ENCODE measurements around the gene IGFBP5.

IGFBP5 gene

DNA sequence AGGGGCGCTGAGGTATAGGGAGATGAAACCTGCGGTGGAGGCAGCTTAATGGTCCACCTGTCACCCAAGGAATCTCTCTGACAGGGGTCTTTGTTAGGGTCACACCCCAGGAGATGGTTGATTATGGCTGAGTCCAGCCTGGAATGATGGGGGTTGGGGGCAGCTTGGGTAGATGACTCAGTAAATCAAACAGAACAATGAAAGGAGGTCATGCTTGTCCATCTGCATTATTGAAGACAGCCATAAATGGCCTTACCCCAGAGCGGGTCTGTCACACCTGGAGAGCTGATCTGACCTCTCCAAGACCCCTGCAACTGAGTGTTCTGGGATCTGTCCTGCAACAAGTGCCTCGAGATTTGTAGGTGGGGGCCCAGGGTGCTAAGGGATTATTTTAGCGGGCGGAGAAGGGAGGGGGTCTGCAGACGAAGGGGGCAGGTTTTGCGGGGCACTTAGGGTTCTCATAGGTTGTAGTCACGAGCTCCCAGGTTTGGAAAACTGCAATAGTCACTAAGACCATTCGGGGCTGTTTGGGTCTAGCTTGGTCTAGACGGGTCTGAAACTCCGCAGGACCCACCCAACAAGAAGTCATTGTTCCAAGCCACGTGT, 62.9 kb downstream of the IGFBP5 start:
- H3K4me3 ChIP-seq (ENCODE audit: low read length), result no peak overlapping the region; the same call in 1 of the 2 replicates
- no peaks in the 10 kb centered on the region for H3K9me3 ChIP-seq (ENCODE audit: control insufficient read depth, insufficient read depth, low read length)
- H3K79me2 ChIP-seq (ENCODE audit: control insufficient read depth, low read length), result no peaks in the 10 kb centered on the region
- H3K36me3 ChIP-seq (ENCODE audit: control insufficient read depth, low read length), result no peaks in the 10 kb centered on the region
- peak overlapping the region; percentile 55; the same call in 1 of the 2 replicates for H3K4me2 ChIP-seq (ENCODE audit: low read length)
- peaks cover 46% of the 10 kb centered on the region for H3K27me3 ChIP-seq (ENCODE audit: control insufficient read depth, low read length)
- H3F3A ChIP-seq (ENCODE audit: control insufficient read depth, insufficient read depth), result no peaks in the 10 kb centered on the region
- TF ChIP-seq CTCF (IDR thresholded peaks at IDR 0.05; ENCODE audit: low read depth, low read length, poor library complexity, severe bottlenecking) (no peak), EZH2phosphoT487 (IDR thresholded peaks at IDR 0.05; ENCODE audit: borderline replicate concordance, low read length) (no peak)
- H4K20me1 ChIP-seq (ENCODE audit: control insufficient read depth, insufficient read depth, low read depth, low read length), result no peaks in the 10 kb centered on the region
- no peaks in the 10 kb centered on the region for H3K9me2 ChIP-seq (replicated peaks; ENCODE audit: control insufficient read depth, low read length)
- H3K4me1 ChIP-seq (ENCODE audit: control insufficient read depth, low read length), result peaks cover 13% of the 10 kb centered on the region
- no peak overlapping the region for H3K27ac ChIP-seq (ENCODE audit: low read depth, low read length)

DNA sequence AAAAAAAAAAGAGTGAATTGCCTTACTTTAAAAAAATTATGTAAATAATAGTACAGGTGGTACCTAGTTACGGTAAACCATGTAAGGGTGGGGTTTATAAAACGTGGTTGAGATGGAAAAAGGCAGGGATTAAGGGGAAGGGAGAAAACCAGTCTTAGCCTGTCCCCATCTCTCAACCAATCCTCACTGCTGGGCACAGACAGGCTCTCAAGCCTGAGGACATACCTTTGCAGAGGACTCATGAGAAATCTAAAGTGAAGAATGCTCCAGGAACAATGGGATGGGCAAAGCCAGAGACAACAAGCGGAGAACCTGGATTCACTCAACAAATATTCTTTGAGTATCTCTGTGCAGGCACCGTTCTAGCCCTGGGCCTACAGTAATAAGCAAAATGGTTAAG, 65.6 kb downstream of the IGFBP5 start:
- no peaks in the 10 kb centered on the region for H3K36me3 ChIP-seq (ENCODE audit: control insufficient read depth, low read length)
- H3K9me3 ChIP-seq (ENCODE audit: control insufficient read depth, insufficient read depth, low read length), result no peaks in the 10 kb centered on the region
- no peaks in the 10 kb centered on the region for H3F3A ChIP-seq (ENCODE audit: control insufficient read depth, insufficient read depth)
- TF ChIP-seq EZH2phosphoT487 (IDR thresholded peaks at IDR 0.05; ENCODE audit: borderline replicate concordance, low read length), result no peak
- no peak for TF ChIP-seq CTCF (IDR thresholded peaks at IDR 0.05; ENCODE audit: low read depth, low read length, poor library complexity, severe bottlenecking)
- H3K4me1 ChIP-seq (ENCODE audit: control insufficient read depth, low read length), result peaks cover 5% of the 10 kb centered on the region; the same call in 1 of the 2 replicates
- no peak overlapping the region for H3K4me3 ChIP-seq (ENCODE audit: low read length)
- no peak overlapping the region for H3K27ac ChIP-seq (ENCODE audit: low read depth, low read length)
- no peaks in the 10 kb centered on the region for H3K79me2 ChIP-seq (ENCODE audit: control insufficient read depth, low read length)
- H3K4me2 ChIP-seq (ENCODE audit: low read length), result no peak overlapping the region
- H4K20me1 ChIP-seq (ENCODE audit: control insufficient read depth, insufficient read depth, low read depth, low read length), result no peaks in the 10 kb centered on the region
- no peaks in the 10 kb centered on the region for H3K9me2 ChIP-seq (replicated peaks; ENCODE audit: control insufficient read depth, low read length)
- peaks cover 30% of the 10 kb centered on the region for H3K27me3 ChIP-seq (ENCODE audit: control insufficient read depth, low read length)

- Histone ChIP-seq H3K4me1 (ENCODE audit: control insufficient read depth, low read length) (peaks cover 27% of the 10 kb centered on the region), H3K4me3 (ENCODE audit: low read length) (no peak overlapping the region), H3K9me3 (ENCODE audit: control insufficient read depth, insufficient read depth, low read length) (no peaks in the 10 kb centered on the region), H4K20me1 (ENCODE audit: control insufficient read depth, insufficient read depth, low read depth, low read length) (no peaks in the 10 kb centered on the region), H3K79me2 (ENCODE audit: control insufficient read depth, low read length) (no peaks in the 10 kb centered on the region), H3K36me3 (ENCODE audit: control insufficient read depth, low read length) (no peaks in the 10 kb centered on the region), H3K4me2 (ENCODE audit: low read length) (no peak overlapping the region), H3F3A (ENCODE audit: control insufficient read depth, insufficient read depth) (no peaks in the 10 kb centered on the region), H3K27ac (ENCODE audit: low read depth, low read length) (no peak overlapping the region), H3K9me2 (replicated peaks; ENCODE audit: control insufficient read depth, low read length) (no peaks in the 10 kb centered on the region), H3K27me3 (ENCODE audit: control insufficient read depth, low read length) (peaks cover 9% of the 10 kb centered on the region)
- TF ChIP-seq EZH2phosphoT487 (IDR thresholded peaks at IDR 0.05; ENCODE audit: borderline replicate concordance, low read length) (no peak), CTCF (IDR thresholded peaks at IDR 0.05; ENCODE audit: low read depth, low read length, poor library complexity, severe bottlenecking) (no peak)
These were observed 68.5 kb downstream of the IGFBP5 start for GRCh38 chr2:216626875-216627245.

All from DOHH2 (cell line).